GM19099 (cell line): Measurements from ENCODE around the gene HS3ST6.

Source experiments
- POLR2A ChIP-seq: IDR thresholded peaks from 3 replicates; pipeline ENCODE4 v1.6.1; 2011; ENCODE audit warnings: low read depth; ENCODE audit not compliant: insufficient read length; ENCODE audit errors: extremely low read depth

The HS3ST6 gene

DNA sequence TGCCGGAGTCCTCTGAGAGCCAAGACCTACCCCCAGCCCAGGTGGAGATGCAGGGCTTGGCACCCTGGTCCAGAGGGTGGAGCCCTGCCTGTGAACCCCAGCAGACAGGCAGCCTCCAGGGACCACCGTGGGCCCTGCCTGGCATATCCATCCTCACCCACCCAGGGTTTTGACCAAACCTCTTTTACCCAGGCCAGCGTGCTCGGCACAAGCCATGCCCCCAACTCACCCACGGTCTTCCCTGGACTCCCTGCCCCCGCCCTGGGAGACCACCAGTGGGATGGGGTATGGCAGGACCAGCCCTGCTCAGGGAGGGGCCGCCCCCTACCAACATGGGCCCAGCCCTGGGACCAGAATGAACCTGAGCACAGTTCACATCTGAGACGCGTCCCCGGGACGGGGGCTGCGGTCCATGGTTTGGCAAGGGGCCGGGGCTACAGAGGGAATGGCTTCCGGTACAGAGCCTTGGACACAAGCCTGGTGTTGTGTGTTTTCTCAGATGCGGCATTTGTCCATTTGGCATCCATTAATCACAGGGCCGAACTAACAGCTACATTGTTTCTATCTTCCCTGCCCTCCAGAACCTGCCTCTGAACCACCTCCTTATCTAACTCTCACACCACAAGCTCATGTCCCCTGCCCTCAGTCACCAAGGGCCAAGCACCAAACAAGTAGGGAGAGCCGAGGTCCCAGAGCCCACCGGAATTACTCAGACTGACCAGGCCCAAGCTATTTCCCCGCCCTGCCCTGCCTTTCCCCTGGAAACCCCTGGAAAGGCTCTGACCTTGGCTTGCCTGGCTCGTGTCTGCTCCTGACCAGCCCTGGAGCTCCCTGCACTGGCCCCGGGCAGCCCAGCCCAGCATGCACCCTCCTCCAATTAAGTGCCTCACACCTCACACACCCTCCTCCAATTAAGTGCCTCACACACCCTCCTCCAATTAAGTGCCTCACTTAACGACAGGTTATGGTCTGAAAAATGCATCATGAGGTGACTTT lies 14.1 kb downstream of the HS3ST6 start:
- TF ChIP-seq POLR2A, result no peak

GRCh38 chr16:1903220-1903574 lies 15.0 kb downstream of the HS3ST6 start:
- TF ChIP-seq POLR2A, result no peak

GRCh38 chr16:1902547-1903219 lies 15.5 kb downstream of the HS3ST6 start:
- no peak for TF ChIP-seq POLR2A

GRCh38 chr16:1900452-1900774 lies 17.8 kb downstream of the HS3ST6 start:
- no peak for TF ChIP-seq POLR2A

GRCh38 chr16:1899641-1900451 lies 18.4 kb downstream of the HS3ST6 start:
- no peak for TF ChIP-seq POLR2A

GRCh38 chr16:1895949-1896675 lies 22.1 kb downstream of the HS3ST6 start:
- TF ChIP-seq POLR2A, result no peak

DNA sequence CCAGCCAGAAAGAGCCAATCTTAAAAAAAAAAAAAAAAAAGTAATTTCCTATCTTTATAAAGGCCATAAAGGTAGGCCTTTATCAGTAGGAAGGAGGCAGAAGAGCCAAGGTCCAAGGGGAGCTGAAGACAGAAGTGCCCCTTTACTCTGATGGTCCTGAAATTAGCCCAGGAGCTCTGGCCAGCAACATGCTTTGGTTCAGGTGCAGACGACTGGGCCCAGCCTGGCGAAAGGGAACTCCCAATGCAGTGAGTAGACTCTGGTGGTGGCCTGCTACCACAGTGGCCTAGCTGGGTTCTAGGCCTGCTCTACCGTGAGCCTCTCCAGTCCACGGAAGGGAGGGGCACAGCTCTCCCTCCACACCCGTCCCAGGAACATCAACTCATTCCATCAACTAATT lies 23.1 kb downstream of the HS3ST6 start:
- TF ChIP-seq POLR2A, result no peak

GRCh38 chr16:1890708-1891050 lies 27.5 kb downstream of the HS3ST6 start:
- TF ChIP-seq POLR2A, result no peak

DNA sequence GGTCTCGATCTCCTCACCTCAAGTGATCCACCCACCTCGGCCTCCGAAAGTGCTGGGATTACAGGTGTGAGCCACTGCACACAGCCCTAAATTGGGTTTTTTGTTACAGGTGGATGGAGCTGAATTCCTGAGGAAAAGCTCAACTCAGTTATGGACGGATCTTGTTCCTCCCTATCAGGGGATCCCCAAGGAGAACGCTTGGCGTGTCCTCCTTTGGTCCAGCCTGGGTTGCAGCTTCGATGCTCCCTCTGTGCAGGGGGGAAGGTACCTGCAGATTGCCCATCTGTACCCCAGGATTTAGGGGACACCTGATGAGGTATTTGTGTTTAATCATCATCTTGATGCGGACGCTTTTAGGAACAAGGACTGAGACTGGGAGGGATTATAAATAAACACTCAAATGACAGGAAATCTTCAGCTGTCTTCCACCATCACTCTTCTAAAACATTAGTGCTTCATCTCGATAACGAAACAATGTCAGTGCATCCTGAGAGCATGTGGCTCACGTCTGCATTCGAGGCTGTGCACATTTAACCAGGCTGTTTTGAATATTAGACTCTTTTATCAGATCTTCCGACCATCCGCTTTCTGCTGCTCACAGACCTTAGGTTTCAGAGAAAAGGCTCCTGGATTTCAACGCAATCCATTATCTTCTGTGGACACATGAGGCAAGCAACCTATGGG lies 28.0 kb downstream of the HS3ST6 start:
- TF ChIP-seq POLR2A, result no peak

- TF ChIP-seq POLR2A, result no peak
Observed at GRCh38 chr16:1887711-1888354, 30.4 kb downstream of the HS3ST6 start.

GRCh38 chr16:1884889-1885288 lies 33.3 kb downstream of the HS3ST6 start:
- TF ChIP-seq POLR2A, result no peak

- no peak for TF ChIP-seq POLR2A
Observed at GRCh38 chr16:1884155-1884760, 34.0 kb downstream of the HS3ST6 start.

- TF ChIP-seq POLR2A, result no peak
Observed at GRCh38 chr16:1879477-1879876, 38.7 kb downstream of the HS3ST6 start.
